RWPE2 (cell line): Measurements from ENCODE around the gene ADD1.

Experiments used
- ATAC-seq: fragments of 200-7000 bp; cut with Tn5 transposase; 3 replicates; pipeline ENCODE4 v1.9.1; 2021; ENCODE audit warnings: low read depth
- DNase-seq: peaks from one replicate; pipeline ENCODE4 v3.0.0-alpha.2; 2020; ENCODE audit warnings: low spot score
- H3K27ac ChIP-seq: fragments of 450-650 bp; 2 replicates; pipeline ENCODE4 v1.5.1; 2017; ENCODE audit warnings: mild to moderate bottlenecking; ENCODE audit not compliant: poor library complexity, severe bottlenecking
- H3K27me3 ChIP-seq: fragments of 250-450 bp; sonication (Bioruptor Pico); 2 replicates; pipeline ENCODE4 v1.5.1; 2021; ENCODE audit warnings: mild to moderate bottlenecking, moderate library complexity; ENCODE audit not compliant: insufficient read depth, poor library complexity, severe bottlenecking
- H3K36me3 ChIP-seq: fragments of 250-450 bp; sonication (Bioruptor Pico); 2 replicates; pipeline ENCODE4 v1.5.1; 2020; ENCODE audit warnings: low read depth, mild to moderate bottlenecking, moderate library complexity
- H3K4me1 ChIP-seq: fragments of 250-450 bp; sonication (Bioruptor Pico); 2 replicates; pipeline ENCODE4 v1.5.1; 2021; ENCODE audit warnings: mild to moderate bottlenecking, moderate library complexity; ENCODE audit not compliant: insufficient read depth, poor library complexity, severe bottlenecking
- H3K4me3 ChIP-seq: fragments of 250-450 bp; sonication (Bioruptor Pico); 2 replicates; pipeline ENCODE4 v1.5.1; 2021; ENCODE audit warnings: mild to moderate bottlenecking, moderate library complexity; ENCODE audit not compliant: severe bottlenecking
- H3K9me3 ChIP-seq: fragments of 250-450 bp; sonication (Bioruptor Pico); 2 replicates; pipeline ENCODE4 v1.5.1; 2021; ENCODE audit warnings: mild to moderate bottlenecking, moderate library complexity; ENCODE audit not compliant: severe bottlenecking
- CTCF ChIP-seq: fragments of 450-650 bp; IDR thresholded peaks from one replicate; pipeline ENCODE4 v1.5.1; 2017; ENCODE audit warnings: mild to moderate bottlenecking, moderate library complexity; ENCODE audit not compliant: poor library complexity, severe bottlenecking

Gene ADD1

GRCh38 chr4:2873329-2873728 is 29.7 kb downstream of the ADD1 start:
- no peak overlapping the region for H3K27ac ChIP-seq
- H3K4me3 ChIP-seq: no peak overlapping the region
- no peak for DNase-seq
- no peaks in the 10 kb centered on the region for H3K4me1 ChIP-seq
- H3K36me3 ChIP-seq: peaks cover 10% of the 10 kb centered on the region
- TF ChIP-seq CTCF: no peak
- H3K27me3 ChIP-seq: no peaks in the 10 kb centered on the region
- ATAC-seq: no peak
- H3K9me3 ChIP-seq: no peaks in the 10 kb centered on the region

GRCh38 chr4:2874861-2875260 is 31.2 kb downstream of the ADD1 start:
- DNase-seq (no peak), ATAC-seq (no peak)
- Histone ChIP-seq H3K27me3 (no peaks in the 10 kb centered on the region), H3K4me3 (no peak overlapping the region), H3K9me3 (no peaks in the 10 kb centered on the region), H3K4me1 (no peaks in the 10 kb centered on the region), H3K27ac (no peak overlapping the region), H3K36me3 (peaks cover 14% of the 10 kb centered on the region)
- TF ChIP-seq CTCF: no peak

GRCh38 chr4:2875556-2875955 is 31.9 kb downstream of the ADD1 start:
- H3K9me3 ChIP-seq: no peaks in the 10 kb centered on the region
- H3K4me1 ChIP-seq: no peaks in the 10 kb centered on the region
- DNase-seq (no peak), ATAC-seq (no peak)
- no peak for TF ChIP-seq CTCF
- H3K27ac ChIP-seq: no peak overlapping the region
- H3K27me3 ChIP-seq: no peaks in the 10 kb centered on the region
- H3K36me3 ChIP-seq: peaks cover 17% of the 10 kb centered on the region
- H3K4me3 ChIP-seq: no peak overlapping the region

- no peaks in the 10 kb centered on the region for H3K4me1 ChIP-seq
Observed at GRCh38 chr4:2878346-2878745, 34.7 kb downstream of the ADD1 start.

More at GRCh38 chr4:2878346-2878745, 34.7 kb downstream of the ADD1 start:
- Histone ChIP-seq H3K9me3 (no peaks in the 10 kb centered on the region), H3K4me3 (no peak overlapping the region), H3K36me3 (peaks cover 40% of the 10 kb centered on the region), H3K27me3 (no peaks in the 10 kb centered on the region), H3K27ac (no peak overlapping the region)
- ATAC-seq (no peak), DNase-seq (no peak)
- no peak for TF ChIP-seq CTCF
